ENCODE results near the gene NPAS2.

DNA sequence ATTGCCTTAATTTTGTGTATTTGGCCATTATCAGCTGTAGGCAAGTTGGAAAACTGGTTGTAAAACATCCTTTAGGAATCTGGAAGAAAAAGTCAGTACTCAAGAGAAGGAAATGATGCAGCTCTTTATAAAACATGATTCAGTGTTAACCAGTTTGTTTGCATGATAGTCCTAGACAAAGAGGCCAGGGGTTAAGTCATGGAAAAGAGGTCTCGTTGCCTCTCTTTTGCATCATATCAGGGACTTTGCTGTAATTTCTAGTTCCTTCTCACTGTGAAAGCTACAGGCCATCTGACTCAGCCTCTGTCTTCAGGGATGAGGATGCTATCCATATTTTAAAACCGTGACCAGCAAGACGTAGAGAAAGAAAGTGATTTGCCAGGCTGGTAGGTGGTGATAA is 38.0 kb downstream of the NPAS2 start:
- TF ChIP-seq, protein P1, sequence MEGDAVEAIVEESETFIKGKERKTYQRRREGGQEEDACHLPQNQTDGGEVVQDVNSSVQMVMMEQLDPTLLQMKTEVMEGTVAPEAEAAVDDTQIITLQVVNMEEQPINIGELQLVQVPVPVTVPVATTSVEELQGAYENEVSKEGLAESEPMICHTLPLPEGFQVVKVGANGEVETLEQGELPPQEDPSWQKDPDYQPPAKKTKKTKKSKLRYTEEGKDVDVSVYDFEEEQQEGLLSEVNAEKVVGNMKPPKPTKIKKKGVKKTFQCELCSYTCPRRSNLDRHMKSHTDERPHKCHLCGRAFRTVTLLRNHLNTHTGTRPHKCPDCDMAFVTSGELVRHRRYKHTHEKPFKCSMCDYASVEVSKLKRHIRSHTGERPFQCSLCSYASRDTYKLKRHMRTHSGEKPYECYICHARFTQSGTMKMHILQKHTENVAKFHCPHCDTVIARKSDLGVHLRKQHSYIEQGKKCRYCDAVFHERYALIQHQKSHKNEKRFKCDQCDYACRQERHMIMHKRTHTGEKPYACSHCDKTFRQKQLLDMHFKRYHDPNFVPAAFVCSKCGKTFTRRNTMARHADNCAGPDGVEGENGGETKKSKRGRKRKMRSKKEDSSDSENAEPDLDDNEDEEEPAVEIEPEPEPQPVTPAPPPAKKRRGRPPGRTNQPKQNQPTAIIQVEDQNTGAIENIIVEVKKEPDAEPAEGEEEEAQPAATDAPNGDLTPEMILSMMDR (IDR thresholded peaks at IDR 0.05; ENCODE audit: low read length): no peak
- TF ChIP-seq EZH2 (optimal IDR thresholded peaks at IDR 0.05; ENCODE audit: low read depth, low read length): no peak

Data from MM.1S (cell line).